Measurements from ENCODE around the gene ZMAT5.

The ZMAT5 gene

DNA sequence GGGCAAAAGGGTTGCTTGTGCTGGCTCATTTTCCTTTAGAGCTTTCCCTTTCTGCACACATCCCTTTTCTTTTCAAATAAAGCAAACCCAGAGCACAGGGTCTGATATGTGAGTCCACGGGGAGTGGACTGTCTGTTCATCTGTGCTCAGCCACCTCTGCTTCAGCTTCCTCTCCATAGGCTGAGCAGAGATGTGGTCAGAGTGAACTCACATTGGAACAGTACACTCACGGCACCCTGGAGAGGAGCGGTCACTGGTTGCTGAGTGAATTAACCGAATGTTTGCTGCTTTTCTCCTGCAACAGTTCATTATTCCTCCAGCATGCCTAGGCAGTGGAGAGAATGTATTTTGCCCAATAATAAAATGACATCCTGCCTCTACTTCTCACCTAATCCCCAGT lies 83.3 kb downstream of the ZMAT5 start:
- Histone ChIP-seq H3K27me3 (ENCODE audit: insufficient read depth, low read length) (no peaks in the 10 kb centered on the region), H3K4me1 (ENCODE audit: control insufficient read depth, insufficient read depth, low read length, unreplicated experiment) (no peaks in the 10 kb centered on the region), H3K36me3 (ENCODE audit: insufficient read depth, low read length) (no peaks in the 10 kb centered on the region), H3K4me3 (ENCODE audit: low read depth, low read length) (no peak overlapping the region), H2AFZ (ENCODE audit: low read length, unreplicated experiment) (no peak overlapping the region), H3K79me2 (ENCODE audit: control insufficient read depth, insufficient read depth, low read length, unreplicated experiment) (no peaks in the 10 kb centered on the region), H3K27ac (ENCODE audit: low read depth, low read length) (no peak overlapping the region)

All from ACC112 (cell line).